HCT116 (cell line): Measurements from ENCODE around the gene TLE4. TPM values are rescaled to one million over a fixed set of nuclear protein-coding genes. Genes with fewer than 3 reads are reported as not detected.

Experiments used
- ATAC-seq: fragments of 200-7000 bp; cut with Tn5 transposase; 2 replicates; pipeline ENCODE4 v1.9.1; 2020; ENCODE audit warnings: mild to moderate bottlenecking, moderate library complexity
- BruUV-seq: library from RNA; stranded (reverse); fragments of 400-500 nt; replicated peaks from 2 replicates; lab custom pipeline; 2021; lab: Mats Ljungman, UMichigan
- CTCF ChIA-PET: fragments of 300-600 bp; sonication (Branson Sonifier 250); formaldehyde crosslinking; loops from one replicate; lab custom pipeline; 2021; ENCODE audit warnings: antibody characterized with exemption; lab: Charles Lee
- POLR2A ChIA-PET: fragments of 300-600, 350-600 bp; sonication (Branson Sonifier 250); formaldehyde crosslinking; loops from one replicate; lab custom pipeline; 2021; ENCODE audit warnings: antibody characterized with exemption; lab: Charles Lee
- RAD21 ChIA-PET, 2 experiments: fragments of 300-600 bp; sonication (Branson Sonifier 250); formaldehyde crosslinking; loops; one replicate each; lab custom pipeline; 2023; ENCODE audit warnings: low total read pairs in 2 of 2; ENCODE audit not compliant: uncharacterized antibody in 2 of 2, unreplicated experiment in 2 of 2, low non-redundant PET in 1 of 2; lab: Charles Lee
- DNase-seq: peaks from one replicate; pipeline ENCODE4 v3.0.0-alpha.2; 2010; ENCODE audit warnings: low read depth, low spot score
- H2AFZ ChIP-seq: fragments of 200-600 bp; shearing (Covaris generic), sonication (generic); 2 replicates; pipeline ENCODE4 v1.6.1; 2017; ENCODE audit warnings: low read depth, mixed run types, mixed read lengths, antibody characterized with exemption, low read length; ENCODE audit not compliant: poor library complexity, severe bottlenecking
- H3K27ac ChIP-seq: 2 replicates; pipeline ENCODE4 v1.5.1; 2012; ENCODE audit warnings: low read depth, low read length
- H3K27me3 ChIP-seq: fragments of 200-600 bp; sonication (generic); 2 replicates; pipeline ENCODE4 v1.6.1; 2016; ENCODE audit warnings: mixed run types, low read length, mixed read lengths; ENCODE audit not compliant: insufficient read depth
- H3K36me3 ChIP-seq, 2 experiments: fragments of 200-500 bp in 1 of 2; fragments of 200-600 bp in 1 of 2; sonication (Bioruptor generic) in 1 of 2; sonication (generic) in 1 of 2; 2 replicates each; pipeline versions ENCODE4 v1.5.1 to v1.6.1; 2014 to 2016; ENCODE audit warnings: low read length in 2 of 2, inconsistent platforms in 1 of 2, mixed read lengths in 1 of 2, mixed run types in 1 of 2; ENCODE audit not compliant: insufficient read depth in 2 of 2, control insufficient read depth in 1 of 2
- H3K4me1 ChIP-seq, 2 experiments: fragments of 200-600 bp in 1 of 2; sonication (generic) in 1 of 2; 2 replicates each; pipeline versions ENCODE4 v1.5.1 to v1.6.1; 2012 to 2017; ENCODE audit warnings: low read length in 2 of 2, inconsistent platforms in 1 of 2, mild to moderate bottlenecking in 1 of 2, mixed read lengths in 1 of 2, mixed run types in 1 of 2, moderate library complexity in 1 of 2; ENCODE audit not compliant: insufficient read depth in 2 of 2, control insufficient read depth in 1 of 2
- H3K4me2 ChIP-seq: fragments of 200-600 bp; sonication (generic); 2 replicates; pipeline ENCODE4 v1.6.1; 2017; ENCODE audit warnings: mixed run types, low read length, mixed read lengths
- H3K4me3 ChIP-seq, 2 experiments: fragments of 200-600 bp in 1 of 2; sonication (generic) in 1 of 2; replicated peaks in 1 of 2; 2 replicates each; pipeline ENCODE4 v1.5.1; 2011 to 2016; ENCODE audit warnings: low read length in 2 of 2, control low read depth in 1 of 2, low read depth in 1 of 2, mild to moderate bottlenecking in 1 of 2, mixed read lengths in 1 of 2, mixed run types in 1 of 2
- H3K79me2 ChIP-seq: fragments of 200-600 bp; sonication (generic); 2 replicates; pipeline ENCODE4 v1.6.1; 2017; ENCODE audit warnings: mild to moderate bottlenecking, mixed run types, low read length, moderate library complexity, mixed read lengths; ENCODE audit not compliant: insufficient read depth
- H3K9ac ChIP-seq: fragments of 200-600 bp; sonication (generic); 2 replicates; pipeline ENCODE4 v1.6.1; 2016; ENCODE audit warnings: low read length, mixed read lengths
- H3K9me2 ChIP-seq: fragments of 200-600 bp; sonication (generic), shearing (Covaris generic); 2 replicates; pipeline ENCODE4 v1.6.1; 2017; ENCODE audit warnings: mixed run types, mild to moderate bottlenecking, moderate library complexity; ENCODE audit not compliant: insufficient read depth
- H3K9me3 ChIP-seq, 2 experiments: fragments of 200-500 bp in 1 of 2; fragments of 200-600 bp in 1 of 2; sonication (Bioruptor generic) in 1 of 2; sonication (generic) in 1 of 2; 2 replicates each; pipeline ENCODE4 v1.6.1; 2014 to 2017; ENCODE audit warnings: low read length in 2 of 2, mixed read lengths in 2 of 2, inconsistent platforms in 1 of 2, low read depth in 1 of 2, mild to moderate bottlenecking in 1 of 2, mixed run types in 1 of 2, moderate library complexity in 1 of 2; ENCODE audit not compliant: control insufficient read depth in 1 of 2, insufficient read depth in 1 of 2
- H4K20me1 ChIP-seq: fragments of 200-600 bp; sonication (generic), shearing (Covaris generic); 2 replicates; pipeline ENCODE4 v1.6.1; 2017; ENCODE audit warnings: mixed run types, mild to moderate bottlenecking, moderate library complexity; ENCODE audit not compliant: insufficient read depth
- ELF1 ChIP-seq: IDR thresholded peaks from 2 replicates; pipeline ENCODE4 v1.6.1; 2012; ENCODE audit warnings: low read depth, borderline replicate concordance
- EZH2phosphoT487 ChIP-seq: fragments of 200-600 bp; IDR thresholded peaks from 2 replicates; pipeline ENCODE4 v1.6.1; 2018; ENCODE audit warnings: antibody characterized with exemption, borderline replicate concordance
- FOSL1 ChIP-seq: IDR thresholded peaks from 2 replicates; pipeline ENCODE4 v1.6.1; 2012; ENCODE audit warnings: low read depth
- JUND ChIP-seq: IDR thresholded peaks from 2 replicates; pipeline ENCODE4 v1.6.1; 2012
- POLR2A ChIP-seq: IDR thresholded peaks from 2 replicates; pipeline ENCODE4 v1.7.0; 2011; ENCODE audit warnings: borderline replicate concordance; ENCODE audit not compliant: insufficient read depth, insufficient read length; ENCODE audit errors: extremely low read depth
- RAD21 ChIP-seq: IDR thresholded peaks from 2 replicates; pipeline ENCODE4 v1.6.1; 2012; ENCODE audit warnings: low read depth, mild to moderate bottlenecking
- SIN3A ChIP-seq: IDR thresholded peaks from 2 replicates; pipeline ENCODE4 v1.6.1; 2012; ENCODE audit warnings: low read depth
- TCF7L2 ChIP-seq: IDR thresholded peaks from 2 replicates; pipeline ENCODE4 v1.7.0; 2011; ENCODE audit warnings: borderline replicate concordance, inconsistent platforms; ENCODE audit not compliant: insufficient read depth, insufficient read length; ENCODE audit errors: extremely low read depth
- intact Hi-C: fragments of 100-400 bp; cut with micrococcal nuclease; formaldehyde crosslinking; loops from 2 replicates; pipeline ENCODE4 v1.10.0; 2022
- total RNA-seq: library from RNA; stranded (reverse); gene quantifications from one replicate; pipeline ENCODE4 v1.2.1, GENCODE V29; 2021; ENCODE audit not compliant: unreplicated experiment

Gene TLE4
- total RNA-seq, 1 experiment from 2014 or later = 0.39 TPM

DNA sequence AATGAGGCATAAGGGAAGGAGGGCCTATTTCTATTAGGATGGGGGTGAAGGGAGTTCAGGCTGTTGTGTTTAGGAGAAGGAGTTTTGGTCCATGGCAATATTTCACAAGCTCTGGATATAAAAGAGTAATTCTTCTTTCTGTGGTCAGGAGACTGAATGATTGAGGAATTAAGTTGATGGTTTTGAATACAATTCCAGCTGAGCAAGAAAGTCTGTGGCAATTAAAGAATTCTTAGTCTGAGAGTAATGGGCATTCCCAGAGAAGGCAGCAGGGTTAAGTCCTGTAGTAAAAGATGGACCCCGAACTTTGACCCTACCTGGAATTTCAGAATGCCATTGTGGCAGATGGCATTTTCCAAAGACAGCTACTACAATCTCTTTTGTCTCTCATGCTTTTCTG is 202.6 kb downstream of the TLE4 start:
- no peak for ATAC-seq
- Histone ChIP-seq H2AFZ (no peak overlapping the region), H3K36me3 (no peaks in the 10 kb centered on the region), H3K79me2 (no peaks in the 10 kb centered on the region), H3K27me3 (no peaks in the 10 kb centered on the region), H3K9ac (no peak overlapping the region), H3K4me1 (no peaks in the 10 kb centered on the region), H3K27ac (no peak overlapping the region), H3K4me2 (no peak overlapping the region), H3K9me2 (no peaks in the 10 kb centered on the region), H3K9me3 (peaks cover 0 to 11% of the 10 kb centered on the region in 2 experiments; a peak in 2 of 4 replicates), H3K4me3 (no peak overlapping the region), H4K20me1 (no peaks in the 10 kb centered on the region)
- no TSS peak for BruUV-seq
- no peak for TF ChIP-seq ELF1
- no peak for TF ChIP-seq POLR2A
- no peak for TF ChIP-seq FOSL1
- TF ChIP-seq JUND = no peak
- TF ChIP-seq TCF7L2 = no peak
- no peak for TF ChIP-seq SIN3A
- no peak for TF ChIP-seq RAD21
- TF ChIP-seq EZH2phosphoT487 = no peak
- RAD21 ChIA-PET = no interaction called here
- intact Hi-C loops = no loop called here
- CTCF ChIA-PET = no interaction called here
- DNase-seq = no peak
- POLR2A ChIA-PET = no interaction called here
